ENCODE data around the gene PNLIPRP2.

The PNLIPRP2 gene

DNA sequence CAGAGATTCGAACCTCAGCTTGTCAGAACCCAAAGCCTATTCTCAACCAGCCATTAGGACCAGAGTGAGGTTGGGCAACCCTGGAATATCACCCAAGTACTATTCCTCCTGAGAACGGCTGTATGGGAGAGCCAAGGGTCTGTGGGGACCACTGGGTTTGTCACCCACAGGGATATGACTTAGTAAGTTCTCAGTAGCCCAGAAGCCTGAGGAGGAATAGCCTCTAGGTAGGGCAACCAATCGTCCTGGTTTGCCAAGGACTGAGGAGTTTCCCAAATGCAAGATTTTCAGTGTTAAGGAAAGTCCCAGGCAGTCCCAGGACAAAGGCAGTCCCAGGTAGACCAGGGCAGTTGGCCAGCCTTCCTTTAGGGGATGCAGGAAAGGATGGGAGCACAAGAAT lies 46.7 kb downstream of the PNLIPRP2 start:
- no peak for DNase-seq
- Histone ChIP-seq H2BK5ac (ENCODE audit: low read depth, low read length, poor library complexity) (no peak overlapping the region), H3K4ac (ENCODE audit: low read depth, low read length) (no peak overlapping the region), H4K12ac (ENCODE audit: low read depth, low read length) (no peak overlapping the region), H3K9ac (ENCODE audit: low read length) (no peak overlapping the region), H3K4me2 (ENCODE audit: low read length) (no peak overlapping the region), H3K23ac (ENCODE audit: low read length) (no peak overlapping the region), H2BK12ac (ENCODE audit: low read length) (no peak overlapping the region), H3K27ac (ENCODE audit: low read depth, low read length) (no peak overlapping the region), H3K9me3 (ENCODE audit: insufficient read depth, low read depth, low read length) (no peaks in the 10 kb centered on the region), H2BK120ac (ENCODE audit: insufficient read depth, low read length, poor library complexity) (no peak overlapping the region), H3K79me1 (ENCODE audit: low read length) (peaks cover 5% of the 10 kb centered on the region), H4K91ac (ENCODE audit: low read depth, low read length) (no peak overlapping the region), H3K4me1 (ENCODE audit: control insufficient read depth in 1 of 2, insufficient read depth in 2 of 2, low read length in 2 of 2) (peaks cover 12 to 21% of the 10 kb centered on the region in 2 experiments), H3K27me3 (ENCODE audit: insufficient read depth, low read length) (no peaks in the 10 kb centered on the region), H4K8ac (ENCODE audit: low read depth, low read length) (no peak overlapping the region), H3K14ac (ENCODE audit: low read length) (no peak overlapping the region), H3K79me2 (ENCODE audit: control insufficient read depth, insufficient read depth, low read length, poor library complexity) (peaks cover 7% of the 10 kb centered on the region), H3K18ac (ENCODE audit: low read length) (no peak overlapping the region), H3K36me3 (ENCODE audit: control insufficient read depth in 1 of 2, insufficient read depth in 2 of 2, low read length in 2 of 2) (peaks cover 29 to 32% of the 10 kb centered on the region in 2 experiments), H3K4me3 (ENCODE audit: low read depth, low read length) (no peak overlapping the region), H2AK5ac (ENCODE audit: low read length) (no peak overlapping the region), H2AFZ (ENCODE audit: insufficient read depth, low read length, poor library complexity) (no peak overlapping the region)
- WGBS (ENCODE audit: extremely low coverage, insufficient coverage, insufficient read length): no CpG with 5 or more reads among the region's 3 CpGs

DNA sequence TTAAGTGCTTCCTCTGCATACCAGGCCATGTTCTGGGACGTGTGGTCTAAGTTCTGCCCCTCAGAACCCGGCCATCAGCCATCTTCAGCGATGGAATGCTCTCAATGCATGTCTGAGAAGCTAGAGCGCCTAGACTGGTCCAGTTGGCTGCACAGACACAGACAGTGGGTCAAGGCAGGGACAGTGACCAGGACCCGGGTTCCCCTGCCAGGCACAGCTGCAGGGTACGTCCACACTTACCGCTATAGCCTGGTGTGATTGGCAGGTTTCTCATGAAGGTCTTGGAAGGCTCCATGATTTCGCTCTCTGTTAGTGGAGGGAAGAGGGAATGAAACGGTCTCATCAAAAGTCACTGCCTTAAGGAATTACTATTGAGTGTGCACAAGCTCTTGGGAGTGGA lies 47.3 kb downstream of the PNLIPRP2 start:
- no peak overlapping the region for H3K4me3 ChIP-seq (ENCODE audit: low read depth, low read length)
- H3K9ac ChIP-seq (ENCODE audit: low read length): no peak overlapping the region
- peaks cover 12 to 21% of the 10 kb centered on the region in 2 experiments for H3K4me1 ChIP-seq (ENCODE audit: control insufficient read depth in 1 of 2, insufficient read depth in 2 of 2, low read length in 2 of 2)
- no peak overlapping the region for H3K4ac ChIP-seq (ENCODE audit: low read depth, low read length)
- H2AFZ ChIP-seq (ENCODE audit: insufficient read depth, low read length, poor library complexity): no peak overlapping the region
- no peak overlapping the region for H2BK12ac ChIP-seq (ENCODE audit: low read length)
- no peaks in the 10 kb centered on the region for H3K9me3 ChIP-seq (ENCODE audit: insufficient read depth, low read depth, low read length)
- no peak overlapping the region for H2AK5ac ChIP-seq (ENCODE audit: low read length)
- DNase-seq: no peak
- H4K91ac ChIP-seq (ENCODE audit: low read depth, low read length): no peak overlapping the region
- no peak overlapping the region for H3K4me2 ChIP-seq (ENCODE audit: low read length)
- no CpG with 5 or more reads among the region's 9 CpGs for WGBS (ENCODE audit: extremely low coverage, insufficient coverage, insufficient read length)
- no peak overlapping the region for H3K27ac ChIP-seq (ENCODE audit: low read depth, low read length)
- no peak overlapping the region for H3K14ac ChIP-seq (ENCODE audit: low read length)
- H3K79me2 ChIP-seq (ENCODE audit: control insufficient read depth, insufficient read depth, low read length, poor library complexity): peaks cover 7% of the 10 kb centered on the region
- H3K18ac ChIP-seq (ENCODE audit: low read length): no peak overlapping the region
- H3K79me1 ChIP-seq (ENCODE audit: low read length): peaks cover 5% of the 10 kb centered on the region
- no peak overlapping the region for H4K8ac ChIP-seq (ENCODE audit: low read depth, low read length)
- no peak overlapping the region for H4K12ac ChIP-seq (ENCODE audit: low read depth, low read length)
- no peaks in the 10 kb centered on the region for H3K27me3 ChIP-seq (ENCODE audit: insufficient read depth, low read length)
- no peak overlapping the region for H2BK5ac ChIP-seq (ENCODE audit: low read depth, low read length, poor library complexity)
- H3K36me3 ChIP-seq (ENCODE audit: control insufficient read depth in 1 of 2, insufficient read depth in 2 of 2, low read length in 2 of 2): peaks cover 29 to 32% of the 10 kb centered on the region in 2 experiments
- H3K23ac ChIP-seq (ENCODE audit: low read length): no peak overlapping the region
- H2BK120ac ChIP-seq (ENCODE audit: insufficient read depth, low read length, poor library complexity): no peak overlapping the region

DNA sequence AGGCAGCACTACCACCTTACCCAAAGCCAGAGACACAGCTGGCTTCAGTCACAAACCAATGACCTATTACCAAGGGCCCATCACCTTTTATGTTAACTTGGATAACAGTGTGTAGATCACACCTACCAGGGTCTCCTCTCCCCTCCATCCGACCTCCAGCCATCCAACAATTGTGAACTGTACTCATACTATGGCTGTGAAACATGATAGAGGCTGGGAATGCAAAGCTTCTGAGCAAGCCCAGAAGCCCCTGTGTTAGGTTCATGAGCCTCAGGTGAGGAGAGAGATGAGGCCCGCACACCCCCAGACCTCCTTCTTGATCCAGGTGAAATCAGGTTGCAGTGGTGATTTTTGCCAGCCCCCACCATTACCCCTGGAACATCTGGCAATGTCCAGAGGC lies 47.7 kb downstream of the PNLIPRP2 start:
- Histone ChIP-seq H3K23ac (ENCODE audit: low read length) (no peak overlapping the region), H3K4me3 (ENCODE audit: low read depth, low read length) (no peak overlapping the region), H4K91ac (ENCODE audit: low read depth, low read length) (no peak overlapping the region), H3K9me3 (ENCODE audit: insufficient read depth, low read depth, low read length) (no peaks in the 10 kb centered on the region), H3K27ac (ENCODE audit: low read depth, low read length) (no peak overlapping the region), H3K9ac (ENCODE audit: low read length) (no peak overlapping the region), H3K4me2 (ENCODE audit: low read length) (no peak overlapping the region), H2BK120ac (ENCODE audit: insufficient read depth, low read length, poor library complexity) (no peak overlapping the region), H4K12ac (ENCODE audit: low read depth, low read length) (no peak overlapping the region), H3K27me3 (ENCODE audit: insufficient read depth, low read length) (no peaks in the 10 kb centered on the region), H2BK12ac (ENCODE audit: low read length) (no peak overlapping the region), H4K8ac (ENCODE audit: low read depth, low read length) (no peak overlapping the region), H3K14ac (ENCODE audit: low read length) (no peak overlapping the region), H3K4ac (ENCODE audit: low read depth, low read length) (no peak overlapping the region), H3K36me3 (ENCODE audit: control insufficient read depth in 1 of 2, insufficient read depth in 2 of 2, low read length in 2 of 2) (peaks cover 25 to 29% of the 10 kb centered on the region in 2 experiments), H3K18ac (ENCODE audit: low read length) (no peak overlapping the region), H3K79me2 (ENCODE audit: control insufficient read depth, insufficient read depth, low read length, poor library complexity) (peaks cover 7% of the 10 kb centered on the region), H3K79me1 (ENCODE audit: low read length) (peaks cover 5% of the 10 kb centered on the region), H2AK5ac (ENCODE audit: low read length) (no peak overlapping the region), H2BK5ac (ENCODE audit: low read depth, low read length, poor library complexity) (no peak overlapping the region), H2AFZ (ENCODE audit: insufficient read depth, low read length, poor library complexity) (no peak overlapping the region), H3K4me1 (ENCODE audit: control insufficient read depth in 1 of 2, insufficient read depth in 2 of 2, low read length in 2 of 2) (peaks cover 12 to 21% of the 10 kb centered on the region in 2 experiments)
- DNase-seq: no peak
- WGBS (ENCODE audit: extremely low coverage, insufficient coverage, insufficient read length): no CpG with 5 or more reads among the region's 2 CpGs

DNA sequence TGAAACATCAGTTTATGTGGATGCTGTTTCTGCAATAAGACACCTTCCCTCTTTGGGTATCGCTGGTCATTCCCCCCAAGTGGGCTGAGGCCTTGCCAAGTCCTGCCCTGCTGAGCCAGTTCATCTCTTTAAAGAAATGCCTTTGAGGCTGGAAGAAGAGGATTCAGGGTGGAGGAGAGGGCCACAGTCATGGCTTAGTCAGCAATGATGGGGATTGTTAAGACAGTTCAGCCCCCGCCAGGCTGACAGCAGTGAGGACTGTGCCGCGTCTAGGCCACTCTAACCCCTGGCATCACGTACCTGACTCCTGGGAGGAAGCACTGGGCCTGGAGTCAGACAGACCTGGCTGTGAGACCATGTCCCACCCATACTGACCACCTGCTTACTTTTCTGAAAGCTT lies 48.3 kb downstream of the PNLIPRP2 start:
- Histone ChIP-seq H4K91ac (ENCODE audit: low read depth, low read length) (no peak overlapping the region), H4K8ac (ENCODE audit: low read depth, low read length) (no peak overlapping the region), H3K4me1 (ENCODE audit: control insufficient read depth in 1 of 2, insufficient read depth in 2 of 2, low read length in 2 of 2) (peaks cover 12 to 21% of the 10 kb centered on the region in 2 experiments), H2BK5ac (ENCODE audit: low read depth, low read length, poor library complexity) (no peak overlapping the region), H2AK5ac (ENCODE audit: low read length) (no peak overlapping the region), H3K4me2 (ENCODE audit: low read length) (peak overlapping the region; percentile 57), H3K79me1 (ENCODE audit: low read length) (peaks cover 5% of the 10 kb centered on the region), H3K27me3 (ENCODE audit: insufficient read depth, low read length) (no peaks in the 10 kb centered on the region), H2BK12ac (ENCODE audit: low read length) (no peak overlapping the region), H3K9me3 (ENCODE audit: insufficient read depth, low read depth, low read length) (no peaks in the 10 kb centered on the region), H3K4me3 (ENCODE audit: low read depth, low read length) (no peak overlapping the region), H3K18ac (ENCODE audit: low read length) (no peak overlapping the region), H2AFZ (ENCODE audit: insufficient read depth, low read length, poor library complexity) (no peak overlapping the region), H3K14ac (ENCODE audit: low read length) (no peak overlapping the region), H3K79me2 (ENCODE audit: control insufficient read depth, insufficient read depth, low read length, poor library complexity) (peaks cover 7% of the 10 kb centered on the region), H4K12ac (ENCODE audit: low read depth, low read length) (no peak overlapping the region), H3K36me3 (ENCODE audit: control insufficient read depth in 1 of 2, insufficient read depth in 2 of 2, low read length in 2 of 2) (peaks cover 21 to 25% of the 10 kb centered on the region in 2 experiments), H3K27ac (ENCODE audit: low read depth, low read length) (no peak overlapping the region), H3K4ac (ENCODE audit: low read depth, low read length) (no peak overlapping the region), H2BK120ac (ENCODE audit: insufficient read depth, low read length, poor library complexity) (no peak overlapping the region), H3K9ac (ENCODE audit: low read length) (peak overlapping the region; percentile 9), H3K23ac (ENCODE audit: low read length) (no peak overlapping the region)
- WGBS (ENCODE audit: extremely low coverage, insufficient coverage, insufficient read length): no CpG with 5 or more reads among the region's 5 CpGs
- DNase-seq: no peak
